ENCODE results near the gene XPO6.

DNA sequence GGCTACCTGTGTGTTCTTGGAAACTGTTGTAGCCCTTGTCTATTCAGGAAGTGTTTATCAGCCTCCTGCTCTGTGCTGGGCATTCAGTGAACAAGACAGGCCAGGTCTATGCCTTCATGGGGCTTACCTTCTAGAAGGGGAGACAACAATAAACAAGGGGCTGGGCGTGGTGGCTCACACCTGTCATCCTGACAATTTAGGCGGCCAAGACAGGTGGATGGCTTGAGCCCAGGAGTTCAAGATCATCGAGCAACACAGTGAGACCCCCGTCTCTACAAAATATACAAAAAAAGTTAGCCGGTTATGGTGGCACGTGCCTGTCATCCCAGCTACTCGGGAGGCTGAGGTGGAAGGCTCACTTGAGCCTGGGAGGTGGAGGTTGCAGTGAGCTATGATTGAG lies 142.8 kb downstream of the XPO6 start:
- TF ChIP-seq POLR2A (IDR thresholded peaks at IDR 0.05) = no peak
- TF ChIP-seq, protein P1, sequence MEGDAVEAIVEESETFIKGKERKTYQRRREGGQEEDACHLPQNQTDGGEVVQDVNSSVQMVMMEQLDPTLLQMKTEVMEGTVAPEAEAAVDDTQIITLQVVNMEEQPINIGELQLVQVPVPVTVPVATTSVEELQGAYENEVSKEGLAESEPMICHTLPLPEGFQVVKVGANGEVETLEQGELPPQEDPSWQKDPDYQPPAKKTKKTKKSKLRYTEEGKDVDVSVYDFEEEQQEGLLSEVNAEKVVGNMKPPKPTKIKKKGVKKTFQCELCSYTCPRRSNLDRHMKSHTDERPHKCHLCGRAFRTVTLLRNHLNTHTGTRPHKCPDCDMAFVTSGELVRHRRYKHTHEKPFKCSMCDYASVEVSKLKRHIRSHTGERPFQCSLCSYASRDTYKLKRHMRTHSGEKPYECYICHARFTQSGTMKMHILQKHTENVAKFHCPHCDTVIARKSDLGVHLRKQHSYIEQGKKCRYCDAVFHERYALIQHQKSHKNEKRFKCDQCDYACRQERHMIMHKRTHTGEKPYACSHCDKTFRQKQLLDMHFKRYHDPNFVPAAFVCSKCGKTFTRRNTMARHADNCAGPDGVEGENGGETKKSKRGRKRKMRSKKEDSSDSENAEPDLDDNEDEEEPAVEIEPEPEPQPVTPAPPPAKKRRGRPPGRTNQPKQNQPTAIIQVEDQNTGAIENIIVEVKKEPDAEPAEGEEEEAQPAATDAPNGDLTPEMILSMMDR (IDR thresholded peaks at IDR 0.05) = no peak
